WI38 (cell line): ENCODE data around the gene MC4R.

Experiments
- H3K4me3 ChIP-seq: 2 replicates; pipeline ENCODE4 v1.5.1; 2011; ENCODE audit warnings: low read depth, mild to moderate bottlenecking, control low read depth, low read length
- TF ChIP-seq, protein P1 (sequence below): IDR thresholded peaks from 2 replicates; pipeline ENCODE4 v1.5.1; 2012; ENCODE audit warnings: low read depth, mild to moderate bottlenecking, control low read depth, low read length

MC4R gene

GRCh38 chr18:60329131-60329530, 43.4 kb downstream of the MC4R start:
- no peak overlapping the region for H3K4me3 ChIP-seq
- TF ChIP-seq, protein P1, sequence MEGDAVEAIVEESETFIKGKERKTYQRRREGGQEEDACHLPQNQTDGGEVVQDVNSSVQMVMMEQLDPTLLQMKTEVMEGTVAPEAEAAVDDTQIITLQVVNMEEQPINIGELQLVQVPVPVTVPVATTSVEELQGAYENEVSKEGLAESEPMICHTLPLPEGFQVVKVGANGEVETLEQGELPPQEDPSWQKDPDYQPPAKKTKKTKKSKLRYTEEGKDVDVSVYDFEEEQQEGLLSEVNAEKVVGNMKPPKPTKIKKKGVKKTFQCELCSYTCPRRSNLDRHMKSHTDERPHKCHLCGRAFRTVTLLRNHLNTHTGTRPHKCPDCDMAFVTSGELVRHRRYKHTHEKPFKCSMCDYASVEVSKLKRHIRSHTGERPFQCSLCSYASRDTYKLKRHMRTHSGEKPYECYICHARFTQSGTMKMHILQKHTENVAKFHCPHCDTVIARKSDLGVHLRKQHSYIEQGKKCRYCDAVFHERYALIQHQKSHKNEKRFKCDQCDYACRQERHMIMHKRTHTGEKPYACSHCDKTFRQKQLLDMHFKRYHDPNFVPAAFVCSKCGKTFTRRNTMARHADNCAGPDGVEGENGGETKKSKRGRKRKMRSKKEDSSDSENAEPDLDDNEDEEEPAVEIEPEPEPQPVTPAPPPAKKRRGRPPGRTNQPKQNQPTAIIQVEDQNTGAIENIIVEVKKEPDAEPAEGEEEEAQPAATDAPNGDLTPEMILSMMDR: no peak

- TF ChIP-seq, protein P1: no peak
- H3K4me3 ChIP-seq: no peak overlapping the region
These were observed 44.7 kb downstream of the MC4R start for GRCh38 chr18:60327880-60328279.

GRCh38 chr18:60322591-60322990, 50.0 kb downstream of the MC4R start:
- H3K4me3 ChIP-seq: no peak overlapping the region
- TF ChIP-seq, protein P1: no peak
